T-helper 9 cell (primary cell): Measurements from ENCODE around the gene TNFRSF6B.
A peak's percentile ranks its signal among the peaks of the same experiment; 100 is the strongest.
"Not testable (repeated sequence)": the region's sequence is repeated elsewhere in the genome, so short reads cannot be mapped to it uniquely, and the experiment has no call there.

ENCODE experiments used
- DNase-seq: peaks from one replicate; pipeline ENCODE4 v3.0.0-alpha.2; 2020
- total RNA-seq, 2 donors: gene quantifications; one replicate each; lab custom pipeline; 2026; lab: John Stamatoyannopoulos, UW

Gene TNFRSF6B
- total RNA-seq: 0 reads per million in 2 donors

GRCh38 chr20:63696628-63697356 is at the start of gene TNFRSF6B:
Gene TNFRSF6B (plus strand): TSS chr20:63696652. CDS start chr20:63696768, 116 bp downstream.
- DNase-seq: no peak

GRCh38 chr20:63648190-63648589 is 48.3 kb upstream of the TNFRSF6B start:
- no peak for DNase-seq

- DNase-seq: no peak
These were observed 47.4 kb upstream of the TNFRSF6B start for GRCh38 chr20:63648895-63649589.

- not testable (repeated sequence) for DNase-seq
These were observed 46.0 kb upstream of the TNFRSF6B start for GRCh38 chr20:63650486-63650885.

- peak; percentile 37 for DNase-seq
These were observed 44.6 kb upstream of the TNFRSF6B start for GRCh38 chr20:63651942-63652191.

GRCh38 chr20:63652192-63652980 is 44.1 kb upstream of the TNFRSF6B start:
- peak; percentile 41 for DNase-seq

GRCh38 chr20:63653041-63653973 is 43.1 kb upstream of the TNFRSF6B start, which contains the start of gene STMN3:
Gene STMN3 (minus strand): TSS chr20:63653424. CDS start chr20:63653345, 79 bp downstream.
- DNase-seq: peak; percentile 68

GRCh38 chr20:63653974-63654668 is 42.3 kb upstream of the TNFRSF6B start:
- DNase-seq: no peak

- no peak for DNase-seq
These were observed 41.2 kb upstream of the TNFRSF6B start for GRCh38 chr20:63655249-63655648.

GRCh38 chr20:63656451-63656850 is 40.0 kb upstream of the TNFRSF6B start:
- no peak for DNase-seq

GRCh38 chr20:63657260-63657936 is 39.1 kb upstream of the TNFRSF6B start:
- DNase-seq: no peak

- peak; percentile 81 for DNase-seq
These were observed 38.3 kb upstream of the TNFRSF6B start, which contains the start of gene RTEL1 for GRCh38 chr20:63657937-63658748. Gene RTEL1 (plus strand): TSS chr20:63658312. CDS start chr20:63659403, 1,091 bp downstream.

- DNase-seq: no peak
These were observed 37.7 kb upstream of the TNFRSF6B start for GRCh38 chr20:63658749-63659187.

- DNase-seq: no peak
These were observed 37.1 kb upstream of the TNFRSF6B start for GRCh38 chr20:63659370-63659769.

- not testable (repeated sequence) for DNase-seq
These were observed 36.3 kb upstream of the TNFRSF6B start for GRCh38 chr20:63660174-63660573.

- DNase-seq: no peak
These were observed 35.8 kb upstream of the TNFRSF6B start for GRCh38 chr20:63660622-63661021.

- no peak for DNase-seq
These were observed 35.3 kb upstream of the TNFRSF6B start for GRCh38 chr20:63661108-63661507.

GRCh38 chr20:63661959-63662812 is 34.3 kb upstream of the TNFRSF6B start:
- DNase-seq: no peak

GRCh38 chr20:63662813-63663189 is 33.7 kb upstream of the TNFRSF6B start:
- DNase-seq: no peak
